ENCODE data around the gene ONECUT2.

The ONECUT2 gene

GRCh38 chr18:57533006-57533867 is 98.1 kb downstream of the ONECUT2 start:
- DNase-seq: no peak

- DNase-seq: no peak
Observed at GRCh38 chr18:57533868-57534510, 98.8 kb downstream of the ONECUT2 start.

- DNase-seq: no peak
Observed at GRCh38 chr18:57534511-57534909, 99.3 kb downstream of the ONECUT2 start.

GRCh38 chr18:57538614-57539013 is 103.4 kb downstream of the ONECUT2 start:
- no peak for DNase-seq

- DNase-seq: no peak
Observed at GRCh38 chr18:57539702-57540101, 104.5 kb downstream of the ONECUT2 start.
